WTC11 (cell line): Measurements from ENCODE around the gene DAD1. TPM values are rescaled to one million over a fixed set of nuclear protein-coding genes. Genes with fewer than 3 reads are reported as not detected.

ENCODE experiments used
- ATAC-seq: fragments of 200-7000 bp; cut with Tn5 transposase; 2 replicates; pipeline ENCODE4 v1.10.0; 2021; ENCODE audit warnings: mild to moderate bottlenecking, moderate library complexity
- CTCF ChIA-PET: fragments of 300-600 bp; sonication (Branson Sonifier 250); formaldehyde crosslinking; loops from one replicate; lab custom pipeline; 2021; ENCODE audit warnings: antibody characterized with exemption; lab: Charles Lee
- POLR2A ChIA-PET: fragments of 350-600 bp; sonication (Branson Sonifier 250); formaldehyde crosslinking; loops from one replicate; lab custom pipeline; 2021; ENCODE audit warnings: antibody characterized with exemption; lab: Charles Lee
- DNase-seq: peaks from one replicate; pipeline ENCODE4 v3.0.0; 2021; ENCODE audit warnings: low spot score
- H3K27ac Mint-ChIP-seq: 2 replicates; pipeline ENCODE4 v1.8.0; 2021; ENCODE audit warnings: mixed read lengths
- H3K27me3 Mint-ChIP-seq: 2 replicates; pipeline ENCODE4 v1.8.0; 2021; ENCODE audit warnings: low read depth, mild to moderate bottlenecking, moderate library complexity, mixed read lengths
- H3K36me3 Mint-ChIP-seq: 2 replicates; pipeline ENCODE4 v1.8.0; 2021; ENCODE audit warnings: mixed read lengths
- H3K4me1 Mint-ChIP-seq: 2 replicates; pipeline ENCODE4 v1.8.0; 2022; ENCODE audit warnings: mixed read lengths
- H3K4me3 Mint-ChIP-seq: 2 replicates; pipeline ENCODE4 v1.8.0; 2021; ENCODE audit warnings: mild to moderate bottlenecking, moderate library complexity, mixed read lengths
- H3K9me3 Mint-ChIP-seq: 2 replicates; pipeline ENCODE4 v1.8.0; 2021; ENCODE audit warnings: mixed read lengths
- AR ChIP-seq: fragments of 250-450 bp; sonication (Bioruptor Pico); IDR thresholded peaks from 2 replicates; pipeline ENCODE4 v1.9.0; 2021; ENCODE audit warnings: mild to moderate bottlenecking
- ATF1 ChIP-seq: sonication (generic); formaldehyde crosslinking; IDR thresholded peaks from 2 replicates; pipeline ENCODE4 v1.8.1; 2023; ENCODE audit warnings: mild to moderate bottlenecking, moderate library complexity, missing genetic modification reagents
- CREB1 ChIP-seq: sonication (generic); formaldehyde crosslinking; IDR thresholded peaks from 2 replicates; pipeline ENCODE4 v1.8.0; 2023; ENCODE audit warnings: mild to moderate bottlenecking, missing genetic modification reagents
- CREM ChIP-seq: sonication (generic); formaldehyde crosslinking; IDR thresholded peaks from 2 replicates; pipeline ENCODE4 v1.8.1; 2022; ENCODE audit warnings: mild to moderate bottlenecking, missing genetic modification reagents, moderate library complexity
- EMX1 ChIP-seq: fragments of 250-450 bp; sonication (Bioruptor Pico); IDR thresholded peaks from 2 replicates; pipeline ENCODE4 v1.8.0; 2021; ENCODE audit warnings: mild to moderate bottlenecking
- GABPB1 ChIP-seq: sonication (generic); formaldehyde crosslinking; IDR thresholded peaks from 2 replicates; pipeline ENCODE4 v1.8.1; 2023; ENCODE audit warnings: mild to moderate bottlenecking, missing genetic modification reagents
- KAT7 ChIP-seq: sonication (generic); formaldehyde crosslinking; IDR thresholded peaks from 2 replicates; pipeline ENCODE4 v1.8.1; 2023; ENCODE audit warnings: missing genetic modification reagents, mild to moderate bottlenecking, borderline replicate concordance
- MLX ChIP-seq: sonication (generic); formaldehyde crosslinking; IDR thresholded peaks from 2 replicates; pipeline ENCODE4 v1.8.1; 2023; ENCODE audit warnings: mild to moderate bottlenecking, missing genetic modification reagents, moderate library complexity
- NFATC4 ChIP-seq: fragments of 250-450 bp; sonication (Bioruptor Pico); IDR thresholded peaks from 2 replicates; pipeline ENCODE4 v1.9.0; 2021; ENCODE audit warnings: mild to moderate bottlenecking
- NR3C1 ChIP-seq: sonication (generic); formaldehyde crosslinking; conservative IDR thresholded peaks from 2 replicates; pipeline ENCODE4 v1.8.1; 2023; ENCODE audit warnings: low read depth, mild to moderate bottlenecking, missing genetic modification reagents
- SMAD3 ChIP-seq: sonication (generic); formaldehyde crosslinking; IDR thresholded peaks from 2 replicates; pipeline ENCODE4 v1.8.0; 2022; ENCODE audit warnings: missing genetic modification reagents, mild to moderate bottlenecking, borderline replicate concordance
- SOX15 ChIP-seq: fragments of 250-450 bp; sonication (Bioruptor Pico); IDR thresholded peaks from 2 replicates; pipeline ENCODE4 v1.9.0; 2021; ENCODE audit warnings: mild to moderate bottlenecking
- TEAD1 ChIP-seq: sonication (generic); formaldehyde crosslinking; IDR thresholded peaks from 2 replicates; pipeline ENCODE4 v1.8.0; 2022; ENCODE audit warnings: mild to moderate bottlenecking, missing genetic modification reagents
- ZNF263 ChIP-seq: sonication (generic); formaldehyde crosslinking; IDR thresholded peaks from 2 replicates; pipeline ENCODE4 v1.8.1; 2022; ENCODE audit warnings: low read depth, mild to moderate bottlenecking, moderate library complexity, missing genetic modification reagents
- total RNA-seq: library from RNA; stranded (reverse); gene quantifications from 3 replicates; pipeline ENCODE4 v1.2.3, GENCODE V29; 2021
- TF ChIP-seq, protein P1 (sequence below): sonication (generic); formaldehyde crosslinking; IDR thresholded peaks from 2 replicates; pipeline ENCODE4 v1.8.0; 2022; ENCODE audit warnings: missing genetic modification reagents
- TF ChIP-seq, protein P2 (sequence below): sonication (generic); formaldehyde crosslinking; IDR thresholded peaks from 2 replicates; pipeline ENCODE4 v1.8.0; 2022; ENCODE audit warnings: mild to moderate bottlenecking, missing genetic modification reagents
- TF ChIP-seq, protein P3 (sequence below): sonication (generic); formaldehyde crosslinking; IDR thresholded peaks from 2 replicates; pipeline ENCODE4 v1.8.0; 2023; ENCODE audit warnings: missing genetic modification reagents, mild to moderate bottlenecking, borderline replicate concordance
- TF ChIP-seq, protein P4 (sequence below): sonication (generic); formaldehyde crosslinking; IDR thresholded peaks from 2 replicates; pipeline ENCODE4 v1.8.1; 2023; ENCODE audit warnings: mild to moderate bottlenecking, missing genetic modification reagents, moderate library complexity
- TF ChIP-seq, protein P5 (sequence below): sonication (generic); formaldehyde crosslinking; IDR thresholded peaks from 2 replicates; pipeline ENCODE4 v1.8.1; 2023; ENCODE audit warnings: mild to moderate bottlenecking, missing genetic modification reagents

Gene DAD1
- total RNA-seq, 1 experiment from 2014 or later, result 125 TPM

DNA sequence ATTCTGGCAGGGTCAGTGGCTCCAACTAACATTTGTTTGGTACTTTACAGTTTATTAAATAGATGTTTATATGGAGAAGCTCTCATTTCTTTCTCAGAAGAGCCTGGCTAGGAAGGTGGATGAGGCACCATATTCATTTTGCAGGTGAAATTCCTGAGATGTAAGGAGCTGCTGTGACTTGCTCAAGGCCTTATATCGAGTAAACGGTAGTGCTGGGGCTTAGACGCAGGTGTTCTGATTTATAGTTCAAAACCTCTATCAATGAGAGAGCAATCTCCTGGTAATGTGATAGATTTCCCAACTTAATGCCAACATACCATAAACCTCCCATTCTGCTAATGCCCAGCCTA is 42.3 kb downstream of the DAD1 start:
- H3K27ac Mint-ChIP-seq, result no peak overlapping the region
- H3K4me1 Mint-ChIP-seq, result peaks cover 47% of the 10 kb centered on the region
- TF ChIP-seq AR (CRISPR knock-in tag) (no peak), NR3C1 (no peak), ATF1 (no peak), SOX15 (CRISPR knock-in tag) (no peak), TEAD1 (CRISPR knock-in tag) (no peak), SMAD3 (no peak), NFATC4 (no peak), MLX (no peak), CREB1 (CRISPR knock-in tag) (no peak), GABPB1 (CRISPR knock-in tag) (no peak), ZNF263 (CRISPR knock-in tag) (no peak), KAT7 (CRISPR knock-in tag) (no peak), EMX1 (CRISPR knock-in tag) (no peak), CREM (CRISPR knock-in tag) (no peak)
- TF ChIP-seq, protein P1, sequence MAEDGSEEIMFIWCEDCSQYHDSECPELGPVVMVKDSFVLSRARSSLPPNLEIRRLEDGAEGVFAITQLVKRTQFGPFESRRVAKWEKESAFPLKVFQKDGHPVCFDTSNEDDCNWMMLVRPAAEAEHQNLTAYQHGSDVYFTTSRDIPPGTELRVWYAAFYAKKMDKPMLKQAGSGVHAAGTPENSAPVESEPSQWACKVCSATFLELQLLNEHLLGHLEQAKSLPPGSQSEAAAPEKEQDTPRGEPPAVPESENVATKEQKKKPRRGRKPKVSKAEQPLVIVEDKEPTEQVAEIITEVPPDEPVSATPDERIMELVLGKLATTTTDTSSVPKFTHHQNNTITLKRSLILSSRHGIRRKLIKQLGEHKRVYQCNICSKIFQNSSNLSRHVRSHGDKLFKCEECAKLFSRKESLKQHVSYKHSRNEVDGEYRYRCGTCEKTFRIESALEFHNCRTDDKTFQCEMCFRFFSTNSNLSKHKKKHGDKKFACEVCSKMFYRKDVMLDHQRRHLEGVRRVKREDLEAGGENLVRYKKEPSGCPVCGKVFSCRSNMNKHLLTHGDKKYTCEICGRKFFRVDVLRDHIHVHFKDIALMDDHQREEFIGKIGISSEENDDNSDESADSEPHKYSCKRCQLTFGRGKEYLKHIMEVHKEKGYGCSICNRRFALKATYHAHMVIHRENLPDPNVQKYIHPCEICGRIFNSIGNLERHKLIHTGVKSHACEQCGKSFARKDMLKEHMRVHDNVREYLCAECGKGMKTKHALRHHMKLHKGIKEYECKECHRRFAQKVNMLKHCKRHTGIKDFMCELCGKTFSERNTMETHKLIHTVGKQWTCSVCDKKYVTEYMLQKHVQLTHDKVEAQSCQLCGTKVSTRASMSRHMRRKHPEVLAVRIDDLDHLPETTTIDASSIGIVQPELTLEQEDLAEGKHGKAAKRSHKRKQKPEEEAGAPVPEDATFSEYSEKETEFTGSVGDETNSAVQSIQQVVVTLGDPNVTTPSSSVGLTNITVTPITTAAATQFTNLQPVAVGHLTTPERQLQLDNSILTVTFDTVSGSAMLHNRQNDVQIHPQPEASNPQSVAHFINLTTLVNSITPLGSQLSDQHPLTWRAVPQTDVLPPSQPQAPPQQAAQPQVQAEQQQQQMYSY, result no peak
- TF ChIP-seq, protein P2, sequence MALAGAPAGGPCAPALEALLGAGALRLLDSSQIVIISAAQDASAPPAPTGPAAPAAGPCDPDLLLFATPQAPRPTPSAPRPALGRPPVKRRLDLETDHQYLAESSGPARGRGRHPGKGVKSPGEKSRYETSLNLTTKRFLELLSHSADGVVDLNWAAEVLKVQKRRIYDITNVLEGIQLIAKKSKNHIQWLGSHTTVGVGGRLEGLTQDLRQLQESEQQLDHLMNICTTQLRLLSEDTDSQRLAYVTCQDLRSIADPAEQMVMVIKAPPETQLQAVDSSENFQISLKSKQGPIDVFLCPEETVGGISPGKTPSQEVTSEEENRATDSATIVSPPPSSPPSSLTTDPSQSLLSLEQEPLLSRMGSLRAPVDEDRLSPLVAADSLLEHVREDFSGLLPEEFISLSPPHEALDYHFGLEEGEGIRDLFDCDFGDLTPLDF (CRISPR knock-in tag), result no peak
- TF ChIP-seq, protein P3, sequence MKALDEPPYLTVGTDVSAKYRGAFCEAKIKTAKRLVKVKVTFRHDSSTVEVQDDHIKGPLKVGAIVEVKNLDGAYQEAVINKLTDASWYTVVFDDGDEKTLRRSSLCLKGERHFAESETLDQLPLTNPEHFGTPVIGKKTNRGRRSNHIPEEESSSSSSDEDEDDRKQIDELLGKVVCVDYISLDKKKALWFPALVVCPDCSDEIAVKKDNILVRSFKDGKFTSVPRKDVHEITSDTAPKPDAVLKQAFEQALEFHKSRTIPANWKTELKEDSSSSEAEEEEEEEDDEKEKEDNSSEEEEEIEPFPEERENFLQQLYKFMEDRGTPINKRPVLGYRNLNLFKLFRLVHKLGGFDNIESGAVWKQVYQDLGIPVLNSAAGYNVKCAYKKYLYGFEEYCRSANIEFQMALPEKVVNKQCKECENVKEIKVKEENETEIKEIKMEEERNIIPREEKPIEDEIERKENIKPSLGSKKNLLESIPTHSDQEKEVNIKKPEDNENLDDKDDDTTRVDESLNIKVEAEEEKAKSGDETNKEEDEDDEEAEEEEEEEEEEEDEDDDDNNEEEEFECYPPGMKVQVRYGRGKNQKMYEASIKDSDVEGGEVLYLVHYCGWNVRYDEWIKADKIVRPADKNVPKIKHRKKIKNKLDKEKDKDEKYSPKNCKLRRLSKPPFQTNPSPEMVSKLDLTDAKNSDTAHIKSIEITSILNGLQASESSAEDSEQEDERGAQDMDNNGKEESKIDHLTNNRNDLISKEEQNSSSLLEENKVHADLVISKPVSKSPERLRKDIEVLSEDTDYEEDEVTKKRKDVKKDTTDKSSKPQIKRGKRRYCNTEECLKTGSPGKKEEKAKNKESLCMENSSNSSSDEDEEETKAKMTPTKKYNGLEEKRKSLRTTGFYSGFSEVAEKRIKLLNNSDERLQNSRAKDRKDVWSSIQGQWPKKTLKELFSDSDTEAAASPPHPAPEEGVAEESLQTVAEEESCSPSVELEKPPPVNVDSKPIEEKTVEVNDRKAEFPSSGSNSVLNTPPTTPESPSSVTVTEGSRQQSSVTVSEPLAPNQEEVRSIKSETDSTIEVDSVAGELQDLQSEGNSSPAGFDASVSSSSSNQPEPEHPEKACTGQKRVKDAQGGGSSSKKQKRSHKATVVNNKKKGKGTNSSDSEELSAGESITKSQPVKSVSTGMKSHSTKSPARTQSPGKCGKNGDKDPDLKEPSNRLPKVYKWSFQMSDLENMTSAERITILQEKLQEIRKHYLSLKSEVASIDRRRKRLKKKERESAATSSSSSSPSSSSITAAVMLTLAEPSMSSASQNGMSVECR, result no peak
- TF ChIP-seq, protein P4, sequence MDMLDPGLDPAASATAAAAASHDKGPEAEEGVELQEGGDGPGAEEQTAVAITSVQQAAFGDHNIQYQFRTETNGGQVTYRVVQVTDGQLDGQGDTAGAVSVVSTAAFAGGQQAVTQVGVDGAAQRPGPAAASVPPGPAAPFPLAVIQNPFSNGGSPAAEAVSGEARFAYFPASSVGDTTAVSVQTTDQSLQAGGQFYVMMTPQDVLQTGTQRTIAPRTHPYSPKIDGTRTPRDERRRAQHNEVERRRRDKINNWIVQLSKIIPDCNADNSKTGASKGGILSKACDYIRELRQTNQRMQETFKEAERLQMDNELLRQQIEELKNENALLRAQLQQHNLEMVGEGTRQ (CRISPR knock-in tag), result no peak
- TF ChIP-seq, protein P5, sequence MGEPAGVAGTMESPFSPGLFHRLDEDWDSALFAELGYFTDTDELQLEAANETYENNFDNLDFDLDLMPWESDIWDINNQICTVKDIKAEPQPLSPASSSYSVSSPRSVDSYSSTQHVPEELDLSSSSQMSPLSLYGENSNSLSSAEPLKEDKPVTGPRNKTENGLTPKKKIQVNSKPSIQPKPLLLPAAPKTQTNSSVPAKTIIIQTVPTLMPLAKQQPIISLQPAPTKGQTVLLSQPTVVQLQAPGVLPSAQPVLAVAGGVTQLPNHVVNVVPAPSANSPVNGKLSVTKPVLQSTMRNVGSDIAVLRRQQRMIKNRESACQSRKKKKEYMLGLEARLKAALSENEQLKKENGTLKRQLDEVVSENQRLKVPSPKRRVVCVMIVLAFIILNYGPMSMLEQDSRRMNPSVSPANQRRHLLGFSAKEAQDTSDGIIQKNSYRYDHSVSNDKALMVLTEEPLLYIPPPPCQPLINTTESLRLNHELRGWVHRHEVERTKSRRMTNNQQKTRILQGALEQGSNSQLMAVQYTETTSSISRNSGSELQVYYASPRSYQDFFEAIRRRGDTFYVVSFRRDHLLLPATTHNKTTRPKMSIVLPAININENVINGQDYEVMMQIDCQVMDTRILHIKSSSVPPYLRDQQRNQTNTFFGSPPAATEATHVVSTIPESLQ (CRISPR knock-in tag), result no peak
- H3K9me3 Mint-ChIP-seq, result no peaks in the 10 kb centered on the region
- H3K36me3 Mint-ChIP-seq, result no peaks in the 10 kb centered on the region
- H3K4me3 Mint-ChIP-seq, result no peak overlapping the region
- ATAC-seq, result no peak
- no peak for DNase-seq
- ChIA-PET CTCF (interaction anchor here (1.1 to 2.1 kb wide), 6 partner anchors 8 to 227 kb away, joined by 3 to 17 read pairs (median 7); no protein-coding TSS in a partner anchor), POLR2A (no interaction called here)
- no peaks in the 10 kb centered on the region for H3K27me3 Mint-ChIP-seq
